SW480 (cell line): ENCODE measurements around the gene HNF4A.
"Not testable (repeated sequence)": the region's sequence is repeated elsewhere in the genome, so short reads cannot be mapped to it uniquely, and the experiment has no call there.

Source experiments
- DNase-seq: peaks from one replicate; pipeline ENCODE4 v3.0.0-alpha.2; 2016; ENCODE audit warnings: low spot score

Gene HNF4A

DNA sequence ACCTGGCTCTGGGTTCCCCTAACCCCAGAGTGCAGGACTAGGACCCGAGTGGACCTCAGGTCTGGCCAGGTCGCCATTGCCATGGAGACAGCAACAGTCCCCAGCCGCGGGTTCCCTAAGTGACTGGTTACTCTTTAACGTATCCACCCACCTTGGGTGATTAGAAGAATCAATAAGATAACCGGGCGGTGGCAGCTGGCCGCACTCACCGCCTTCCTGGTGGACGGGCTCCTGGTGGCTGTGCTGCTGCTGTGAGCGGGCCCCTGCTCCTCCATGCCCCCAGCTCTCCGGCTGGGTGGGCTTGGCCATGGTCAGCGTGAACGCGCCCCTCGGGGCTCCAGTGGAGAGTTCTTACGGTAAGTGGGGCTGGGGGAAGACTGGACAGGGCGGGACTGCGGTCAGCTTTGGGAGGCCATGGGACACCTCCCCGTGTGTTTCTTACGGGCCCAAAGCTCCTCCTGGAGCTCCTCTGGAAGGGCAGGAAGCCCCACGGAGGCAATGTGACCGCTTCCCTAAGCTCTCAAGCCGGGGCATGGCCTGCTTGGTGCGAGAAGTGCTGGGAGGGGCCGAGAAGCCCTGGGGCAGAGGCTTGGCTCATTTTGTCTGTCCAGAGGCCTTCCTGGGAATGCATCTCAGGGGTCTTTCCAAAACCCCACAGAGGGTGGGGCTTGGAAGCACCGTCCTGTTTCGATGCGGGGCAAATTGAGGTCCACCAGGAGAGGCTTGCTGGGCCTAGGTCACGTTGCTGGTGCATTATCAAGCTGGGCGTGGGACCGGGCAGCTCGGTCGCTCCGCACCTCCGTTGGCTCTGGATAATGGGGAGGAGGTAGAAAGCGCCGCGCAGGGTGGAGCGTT lies at the start of gene HNF4A:
Gene HNF4A, plus strand, starts transcription at position 202 of the 855 bp plus-strand sequence. Its CDS starts 106 bp downstream, at position 308.
- peak; percentile 83 for DNase-seq

DNA sequence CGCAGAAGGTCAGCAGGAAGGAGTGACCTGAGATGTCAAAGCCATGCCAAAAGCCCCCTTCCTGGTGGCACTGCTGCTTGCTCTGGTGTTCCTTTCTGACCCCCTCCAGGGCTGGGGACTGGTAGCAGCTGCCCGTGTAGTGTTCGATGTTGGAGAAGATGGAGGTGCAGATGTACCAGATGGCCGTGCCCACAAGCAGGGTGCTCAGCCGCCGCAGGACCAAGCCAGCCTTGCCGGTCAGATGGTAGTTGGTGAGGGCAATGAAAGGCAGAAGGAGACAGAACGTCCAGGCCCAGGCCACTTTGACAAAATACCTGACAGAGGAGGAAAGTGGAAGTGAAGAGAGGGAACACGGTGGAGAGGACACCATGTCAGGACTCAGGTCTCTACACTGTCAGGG lies 48.6 kb upstream of the HNF4A start:
- no peak for DNase-seq

DNA sequence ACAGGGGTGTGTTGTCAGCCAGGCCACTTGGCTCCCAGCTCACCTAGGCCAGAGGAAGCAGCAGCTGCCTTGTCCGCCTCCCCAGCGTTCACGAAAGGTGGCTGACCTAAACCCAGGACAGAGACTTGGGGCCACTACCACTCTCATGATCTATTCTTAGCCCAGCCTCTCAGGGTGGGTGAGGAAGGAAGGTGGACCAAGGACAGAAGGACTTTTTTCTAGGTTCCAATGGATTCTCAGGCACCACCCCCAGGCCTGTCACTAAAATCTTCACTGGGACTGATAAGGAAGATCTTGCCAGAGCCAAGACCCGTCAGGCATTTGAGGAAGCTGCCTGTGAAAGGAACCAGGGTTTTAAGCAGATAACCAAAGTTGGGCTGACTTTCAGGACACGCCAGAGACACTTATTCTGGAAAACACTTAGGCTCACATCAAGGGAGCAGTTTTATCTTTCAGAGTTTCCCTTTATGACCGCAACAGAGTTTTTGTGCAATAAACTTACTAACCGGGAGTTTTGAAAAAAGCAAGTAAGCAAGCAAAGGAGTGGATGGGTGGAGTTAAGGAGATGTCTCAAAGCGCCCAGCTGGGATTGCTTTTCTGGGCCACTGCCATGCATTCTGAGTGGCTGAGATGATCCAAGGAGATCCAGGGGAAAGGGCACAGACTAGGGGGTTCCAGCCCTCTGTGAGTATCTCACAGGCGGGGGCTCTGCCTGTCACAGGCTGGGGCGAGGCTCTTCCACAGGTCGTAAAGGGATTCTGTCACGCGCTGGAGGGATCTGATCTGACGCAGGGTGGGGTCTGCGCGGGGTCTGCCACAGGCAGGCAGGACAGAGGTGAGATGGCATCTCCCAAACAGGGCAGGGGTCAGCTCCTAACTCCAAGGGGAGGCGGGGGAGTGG lies 45.5 kb upstream of the HNF4A start:
- no peak for DNase-seq

DNA sequence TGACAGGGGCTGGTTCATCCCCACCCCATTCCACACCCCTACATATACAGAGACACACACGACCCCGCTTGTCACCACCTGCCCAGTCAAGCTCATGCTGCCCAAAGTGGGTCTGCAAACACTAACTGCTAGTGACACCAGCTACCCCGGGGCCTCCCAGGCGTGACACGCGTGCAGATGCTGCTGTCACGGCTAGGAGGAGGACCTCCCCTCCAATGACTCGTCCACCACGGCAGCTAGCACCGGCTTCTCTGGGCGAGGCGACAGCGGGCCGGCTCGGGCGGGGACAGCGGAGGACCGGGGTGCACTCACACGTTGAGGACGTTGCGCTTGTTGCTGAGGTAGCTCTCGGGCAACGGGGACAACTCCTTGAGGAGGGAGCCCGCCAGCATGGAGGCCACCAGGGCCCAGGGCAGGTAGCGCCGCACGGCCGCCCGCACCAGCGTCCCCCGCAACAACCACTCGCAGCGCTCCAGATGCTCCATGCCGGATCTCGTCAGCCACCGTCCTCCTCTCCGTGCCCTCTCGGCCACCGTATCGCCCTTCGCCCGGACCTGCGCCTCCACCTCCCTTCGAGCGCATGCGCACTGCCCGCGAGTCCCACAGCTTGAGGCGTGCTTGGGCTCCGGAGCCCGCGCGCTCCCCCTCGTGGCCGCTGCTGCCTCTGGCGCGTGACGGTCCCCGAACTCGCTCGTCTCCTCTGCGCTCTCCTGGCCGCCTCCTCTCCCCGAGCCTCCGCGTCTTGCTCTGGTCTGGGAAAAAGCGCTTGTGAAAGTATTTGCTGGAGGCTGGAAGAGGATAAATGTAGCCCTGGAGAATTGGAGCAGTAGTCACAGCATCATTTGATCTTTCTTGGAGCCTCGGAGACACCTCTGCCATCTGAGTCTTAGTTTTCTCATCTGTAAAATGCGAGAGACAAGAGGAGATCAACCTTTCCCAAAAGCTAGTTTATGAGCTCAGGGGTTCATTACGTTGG lies 44.5 kb upstream of the HNF4A start, which contains the start of gene FITM2:
Gene FITM2, minus strand, starts transcription at position 539 of the 976 bp plus-strand sequence. Its CDS starts 54 bp downstream, at position 485.
- peak; percentile 97 for DNase-seq

DNA sequence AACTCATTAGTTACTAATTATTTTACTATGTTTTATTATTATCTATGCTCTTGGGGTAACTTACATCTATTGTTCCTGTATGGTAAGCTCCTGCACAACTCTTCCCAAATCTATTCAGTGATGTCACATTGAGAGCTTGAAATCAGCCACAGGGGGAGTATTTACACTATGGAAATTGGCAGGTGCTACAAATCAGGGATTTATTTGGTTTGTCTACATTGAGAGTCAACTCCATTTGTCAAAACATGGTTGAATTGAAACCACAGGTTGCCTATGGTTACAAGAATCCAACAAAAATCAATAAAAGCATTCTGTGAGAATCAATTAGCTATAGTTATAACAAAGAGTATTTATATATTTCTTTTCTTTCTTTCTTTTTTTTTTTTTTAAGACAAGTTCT lies 40.6 kb upstream of the HNF4A start:
- no peak for DNase-seq

DNA sequence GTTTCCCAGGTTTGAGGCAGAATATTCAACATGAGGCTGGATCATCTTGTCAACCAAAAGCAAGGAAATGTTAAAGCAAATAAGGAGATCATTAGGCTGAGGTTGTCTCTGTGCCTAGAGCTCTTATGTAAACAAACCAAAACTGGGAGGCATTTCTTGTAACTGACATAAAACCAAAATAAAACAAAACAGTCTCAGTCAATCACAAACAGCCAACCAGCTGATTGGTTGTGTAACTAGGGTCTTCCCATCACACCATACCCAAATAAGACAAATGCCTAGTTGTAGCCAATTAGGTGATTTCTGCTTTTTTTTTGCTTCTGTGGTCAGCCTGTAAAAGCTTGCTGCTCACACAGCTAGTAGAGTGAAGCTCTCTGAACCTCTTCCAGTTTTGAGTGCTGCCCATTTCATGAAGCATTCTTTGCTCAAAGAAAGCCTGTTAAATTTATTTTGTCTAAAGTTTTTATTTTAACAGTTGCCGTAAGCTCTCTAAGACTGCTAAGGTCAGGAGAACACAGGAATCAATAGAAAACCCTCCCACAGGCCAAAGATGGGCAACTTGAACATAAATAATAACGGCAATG lies 35.6 kb upstream of the HNF4A start:
- no peak for DNase-seq

DNA sequence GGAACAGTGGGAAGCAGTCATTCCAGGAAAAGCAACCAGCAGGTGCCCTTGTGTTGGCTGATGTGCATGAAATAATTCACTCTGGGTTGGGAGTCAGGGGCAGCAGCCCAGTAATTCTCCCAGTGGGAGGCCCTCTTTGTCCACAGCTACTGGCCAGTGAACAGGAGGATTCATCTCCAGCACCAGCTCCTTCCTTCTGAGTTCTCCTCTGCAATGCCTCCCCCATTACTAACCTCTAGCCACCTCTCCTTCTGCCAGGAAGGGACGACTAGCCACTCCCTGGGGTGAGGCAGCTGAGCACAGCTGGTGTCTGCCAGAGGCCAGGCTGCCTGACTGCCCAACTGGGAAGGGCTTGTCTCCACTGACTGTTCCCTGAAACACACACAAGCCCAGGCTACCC lies 31.2 kb upstream of the HNF4A start:
- DNase-seq = peak; percentile 64

DNA sequence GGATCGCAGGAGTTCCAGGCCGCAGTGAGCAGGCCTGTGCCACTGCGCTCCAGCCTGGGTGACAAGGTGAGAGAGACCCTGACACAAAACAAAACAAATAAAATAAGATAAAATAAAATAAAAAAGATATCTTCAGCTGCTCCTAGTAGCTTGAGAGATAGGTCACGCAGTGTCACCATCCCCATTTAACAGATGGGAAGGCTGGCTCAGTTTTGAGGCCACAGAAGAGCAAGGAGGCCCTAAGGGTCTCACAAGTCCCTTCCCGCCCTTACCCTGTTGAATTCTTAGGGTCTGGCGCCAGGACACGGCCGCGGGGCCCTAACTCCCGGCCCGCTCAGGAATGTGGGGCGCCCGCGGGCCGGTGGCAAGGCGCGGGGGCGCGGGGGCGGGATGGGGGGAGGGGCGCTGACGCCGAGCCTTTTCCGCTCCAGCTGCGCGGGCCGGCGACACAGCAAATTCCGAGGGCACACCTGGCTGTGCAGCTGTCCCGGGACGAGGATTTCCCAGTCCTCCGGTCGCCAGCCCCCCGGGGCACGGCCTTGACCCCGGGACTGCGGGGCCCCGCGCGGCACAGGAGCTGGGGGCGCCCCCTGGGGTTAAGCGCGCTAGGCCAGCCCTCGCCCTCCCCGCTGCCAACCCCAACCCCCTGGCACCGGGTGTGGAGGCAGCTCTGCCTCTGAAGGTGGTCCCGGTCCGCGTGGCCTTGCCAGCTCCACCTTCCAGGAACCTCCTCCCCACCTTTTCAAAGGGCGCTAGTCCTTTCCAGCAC lies 28.9 kb upstream of the HNF4A start:
- peak; percentile 49 for DNase-seq

DNA sequence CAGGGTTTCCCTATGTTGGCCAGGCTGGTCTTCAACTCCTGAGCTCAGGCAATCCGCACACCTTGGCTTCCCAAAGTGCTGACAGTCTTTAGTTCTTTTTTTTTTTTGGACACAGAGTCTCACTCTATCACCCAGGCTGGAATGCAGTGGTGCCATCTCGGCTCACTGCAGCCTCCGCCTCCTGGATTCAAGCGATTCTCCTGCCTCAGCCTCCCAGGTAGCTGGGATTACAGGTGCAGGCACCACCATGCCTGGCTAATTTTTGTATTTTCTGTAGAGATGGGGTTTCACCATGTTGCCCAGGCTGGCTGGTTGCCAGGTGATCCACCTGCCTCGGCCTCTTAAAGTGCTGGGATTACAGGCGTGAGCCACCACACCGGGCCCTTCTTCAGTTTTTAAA lies 27.8 kb upstream of the HNF4A start:
- not testable (repeated sequence) for DNase-seq

DNA sequence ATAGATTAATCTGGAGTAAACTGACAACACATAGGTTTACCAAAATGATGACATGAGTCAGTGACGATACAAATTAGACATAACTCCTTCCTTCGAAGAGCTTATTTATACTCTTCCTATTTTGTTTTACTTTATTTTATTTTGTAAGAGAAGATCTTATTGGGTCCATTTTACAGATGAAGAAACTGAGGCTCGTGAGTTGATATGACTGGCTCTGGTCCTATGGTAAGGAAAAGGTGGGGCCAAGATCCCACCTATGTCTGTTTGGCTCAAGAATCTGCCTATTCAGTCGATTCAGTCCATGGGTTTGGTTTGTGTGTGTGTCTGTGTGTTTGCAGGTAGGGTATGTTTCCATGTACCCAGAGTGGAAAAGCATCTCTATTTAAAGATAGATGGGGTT lies 27.1 kb upstream of the HNF4A start:
- DNase-seq = no peak

DNA sequence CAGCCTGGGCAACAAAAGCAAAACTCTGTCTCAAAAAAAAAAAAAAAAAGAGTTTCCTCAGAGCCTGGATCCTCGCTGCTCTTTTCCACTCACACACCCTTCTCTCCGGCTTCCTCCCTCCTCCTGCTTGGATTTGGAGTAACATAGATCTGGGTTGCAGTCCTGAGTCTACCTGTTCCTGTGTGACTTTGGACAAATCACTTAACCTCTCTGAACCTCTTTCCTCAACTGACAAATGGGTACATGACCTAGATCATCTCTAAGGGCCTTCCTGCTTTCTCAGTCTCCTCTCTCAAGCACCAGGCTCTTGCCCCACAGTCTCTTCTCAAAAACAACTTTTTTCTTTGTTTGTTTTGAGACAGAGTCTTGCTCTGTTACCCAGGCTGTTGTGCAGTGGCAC lies 24.3 kb upstream of the HNF4A start:
- no peak for DNase-seq

DNA sequence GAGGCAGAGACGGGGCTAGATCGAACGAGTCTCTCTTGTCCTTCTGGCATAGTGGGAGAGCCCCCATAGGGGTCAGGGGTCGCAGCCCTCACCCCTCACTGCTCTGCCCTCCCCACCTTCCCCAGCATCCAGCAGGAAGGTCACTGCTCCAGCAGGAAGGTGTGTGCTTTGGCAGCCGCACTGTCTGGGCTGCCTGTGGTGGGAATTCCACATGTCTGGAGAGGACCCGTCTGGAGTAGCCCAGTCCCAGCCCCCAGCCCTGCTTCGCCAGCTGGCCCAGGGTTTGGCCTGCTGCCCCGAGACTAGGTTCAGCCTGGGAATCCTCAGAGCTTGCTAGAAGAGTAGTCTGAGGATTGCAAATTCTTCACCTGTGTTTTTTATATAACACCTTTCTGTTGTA lies 21.2 kb upstream of the HNF4A start:
- no peak for DNase-seq

DNA sequence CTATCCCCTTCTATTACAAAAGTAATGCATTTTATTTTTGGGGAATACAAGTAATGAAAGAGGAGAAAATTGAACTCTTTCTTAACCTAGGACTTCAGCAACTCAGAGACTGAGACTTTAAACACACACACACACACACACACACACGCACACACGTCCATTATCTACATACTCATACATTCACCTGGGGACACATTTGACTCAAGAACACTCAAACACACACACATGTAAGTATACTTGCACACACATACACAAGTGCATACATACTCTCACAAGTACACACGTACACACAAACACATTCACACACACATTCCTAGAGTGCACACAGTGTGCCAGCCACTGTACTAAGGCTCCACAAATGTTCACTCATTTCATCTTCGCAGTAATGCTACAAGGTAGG lies 20.8 kb upstream of the HNF4A start:
- no peak for DNase-seq

DNA sequence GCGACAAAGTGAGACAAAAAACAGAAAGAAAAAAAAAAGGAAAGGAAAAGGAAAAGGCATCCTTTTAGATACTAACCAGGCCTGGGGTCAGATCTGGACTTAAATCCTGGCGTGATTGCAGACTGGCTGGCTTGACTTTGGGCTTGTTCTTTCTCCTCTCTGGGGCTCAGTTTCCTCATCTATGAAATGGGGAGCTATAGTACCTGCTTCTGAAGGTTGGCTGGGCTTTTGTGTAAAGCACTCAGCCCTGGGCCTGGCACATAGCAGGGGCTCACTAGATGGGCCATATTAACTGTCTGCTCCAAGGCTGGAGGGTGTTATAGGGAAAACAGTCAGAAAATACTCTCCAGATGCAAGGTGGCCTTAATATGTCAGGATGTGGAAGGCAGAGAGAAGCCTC lies 19.8 kb upstream of the HNF4A start:
- no peak for DNase-seq

DNA sequence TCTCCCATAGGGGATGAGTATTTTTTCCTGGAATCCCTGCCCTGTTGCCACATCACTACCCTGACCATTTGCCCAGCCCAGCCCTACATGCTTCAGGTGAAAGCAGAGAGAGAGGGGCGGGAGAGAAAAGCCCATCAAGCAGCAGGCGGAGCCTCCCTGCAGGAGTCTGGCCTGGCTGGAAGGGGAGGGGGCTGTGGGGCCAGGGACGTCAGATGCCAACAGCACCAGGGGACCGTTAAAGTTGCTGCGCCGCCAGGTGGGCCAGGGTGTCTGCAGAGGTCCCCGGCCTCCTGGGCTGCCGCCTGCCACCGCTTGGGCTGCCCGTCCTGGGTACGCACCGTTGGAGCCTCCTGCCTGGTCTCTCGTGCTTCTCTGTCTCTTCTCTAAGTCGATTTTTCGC lies 19.4 kb upstream of the HNF4A start:
- no peak for DNase-seq

DNA sequence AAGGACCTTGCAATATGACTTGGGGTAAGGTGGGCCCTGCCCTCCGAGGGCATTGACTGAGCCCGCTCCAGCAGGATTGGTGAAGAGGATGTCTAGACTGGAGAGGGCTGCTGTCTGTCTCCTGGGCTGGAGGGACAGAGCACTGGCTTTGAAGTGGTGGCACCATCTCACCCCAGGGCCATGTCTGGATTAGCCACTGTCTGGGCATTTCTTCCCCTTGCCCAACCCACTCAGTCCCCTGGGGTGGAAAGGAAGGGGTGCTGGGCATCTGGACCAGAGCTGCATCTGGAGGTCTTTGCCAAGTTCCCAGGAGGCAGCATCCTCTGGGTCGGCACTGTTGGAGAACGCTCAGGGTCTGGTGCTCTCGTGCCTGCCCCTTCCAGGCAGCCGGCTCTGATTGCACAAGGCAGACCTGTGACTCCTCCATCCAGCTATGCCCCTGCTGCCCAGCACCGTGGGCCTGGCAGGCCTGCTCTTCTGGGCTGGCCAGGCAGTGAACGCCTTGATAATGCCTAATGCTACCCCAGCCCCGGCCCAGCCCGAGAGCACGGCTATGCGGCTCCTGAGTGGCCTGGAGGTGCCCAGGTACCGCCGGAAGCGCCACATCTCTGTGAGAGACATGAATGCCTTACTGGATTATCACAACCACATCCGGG lies 18.6 kb upstream of the HNF4A start, which contains the start of gene R3HDML:
Gene R3HDML, plus strand, starts transcription at position 319 of the 656 bp plus-strand sequence. Its CDS starts 115 bp downstream, at position 434.
- DNase-seq = no peak

DNA sequence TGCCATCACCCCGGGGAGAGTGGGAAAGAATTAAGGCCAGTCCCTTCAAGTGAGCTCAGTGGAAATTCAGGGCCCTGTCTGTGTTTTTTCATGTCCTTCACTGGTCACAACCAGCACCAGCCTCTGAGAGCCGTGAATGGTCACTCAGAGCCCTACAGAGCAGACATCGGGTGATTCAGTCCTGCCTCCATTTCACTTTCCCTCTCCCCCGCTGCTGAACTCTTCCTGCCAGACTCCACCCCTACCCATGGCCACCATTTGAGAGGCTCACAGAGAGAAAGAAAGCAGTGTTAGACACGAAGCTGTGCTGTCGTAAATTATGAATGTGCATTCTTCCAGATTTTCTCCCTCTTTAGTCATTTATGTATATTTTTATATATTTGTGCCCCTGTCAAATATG lies 13.3 kb upstream of the HNF4A start:
- no peak for DNase-seq

DNA sequence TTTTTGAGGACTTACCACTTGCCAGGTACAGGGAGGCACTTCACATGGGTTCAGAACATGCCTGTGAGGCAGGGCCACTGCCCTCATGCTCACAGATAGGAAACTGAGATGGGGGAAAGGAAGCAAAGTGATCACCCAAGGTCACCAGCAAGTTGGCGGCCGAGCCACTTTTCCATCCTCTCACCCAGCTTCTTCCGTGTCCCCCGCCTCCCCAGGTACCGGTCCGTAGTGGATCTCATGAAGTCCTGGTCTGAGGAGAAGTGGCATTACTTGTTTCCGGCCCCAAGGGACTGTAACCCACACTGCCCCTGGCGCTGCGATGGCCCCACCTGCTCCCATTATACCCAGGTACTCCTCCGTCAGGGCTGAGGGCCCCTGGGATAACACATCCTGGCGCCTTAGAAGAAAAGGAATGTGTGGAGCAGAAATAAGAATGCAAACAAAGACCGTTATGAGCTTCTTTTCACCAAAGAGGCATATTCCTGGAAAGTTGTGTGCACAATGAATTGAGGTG lies 12.3 kb upstream of the HNF4A start:
- no peak for DNase-seq

DNA sequence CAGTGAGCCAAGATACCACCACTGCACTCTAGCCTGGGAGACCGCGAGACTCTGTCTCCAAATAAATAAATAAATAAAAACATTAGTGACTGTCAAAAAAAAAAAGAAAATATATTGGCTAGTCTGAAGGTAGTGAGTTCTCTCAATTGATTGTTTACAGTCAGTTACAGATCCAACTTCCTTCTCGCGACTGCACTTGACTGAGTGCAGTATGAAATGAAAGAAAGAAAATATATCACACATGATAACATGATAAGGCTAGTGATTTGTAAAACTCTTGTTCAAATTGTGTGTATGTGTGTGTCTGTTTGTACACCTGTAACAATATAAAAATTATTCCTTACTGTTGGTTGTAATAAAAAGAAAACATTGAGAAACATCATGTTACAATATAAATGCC lies 10.8 kb upstream of the HNF4A start:
- no peak for DNase-seq

DNA sequence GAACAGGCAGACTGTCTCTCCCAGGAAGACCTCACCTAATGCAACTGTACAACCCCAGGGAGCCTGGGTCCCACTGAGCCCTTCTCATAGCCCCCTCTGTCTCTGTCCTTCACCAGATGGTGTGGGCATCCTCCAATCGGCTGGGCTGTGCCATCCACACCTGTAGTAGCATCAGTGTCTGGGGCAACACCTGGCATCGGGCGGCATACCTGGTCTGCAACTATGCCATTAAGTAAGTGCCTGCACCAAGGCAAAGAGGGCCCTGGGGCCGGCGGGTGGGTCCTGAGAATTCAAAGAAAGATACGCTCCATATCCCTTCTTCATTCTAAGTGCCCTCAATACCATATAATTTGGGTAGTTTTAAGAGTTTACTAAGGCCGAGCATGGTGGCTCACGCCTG lies 10.4 kb upstream of the HNF4A start:
- no peak for DNase-seq
